GM23338 (cell line): ENCODE results near the gene ANKRD17. TPM values are rescaled to one million over a fixed set of nuclear protein-coding genes. Genes with fewer than 3 reads are reported as not detected.

Experiments
- ATAC-seq: fragments of 200-7000 bp; cut with Tn5 transposase; 3 replicates; pipeline ENCODE4 v1.9.1; 2020
- DNase-seq: peaks from one replicate; pipeline ENCODE4 v3.0.0-alpha.2; 2015; ENCODE audit warnings: low spot score
- H2AFZ ChIP-seq: fragments of 200-600 bp; sonication (generic); 2 replicates; pipeline ENCODE4 v1.8.0; 2016; ENCODE audit warnings: antibody characterized with exemption, mild to moderate bottlenecking, moderate library complexity
- H3F3A ChIP-seq: fragments of 200-600 bp; sonication (generic); replicated peaks from 2 replicates; pipeline ENCODE4 v1.8.0; 2017; ENCODE audit warnings: antibody characterized with exemption, mixed run types, low read depth
- H3K27ac ChIP-seq: fragments of 200-600 bp; sonication (generic); 2 replicates; pipeline ENCODE4 v1.6.1; 2016; ENCODE audit warnings: low read depth
- H3K27me3 ChIP-seq: fragments of 200-600 bp; sonication (generic); 2 replicates; pipeline ENCODE4 v1.8.0; 2016; ENCODE audit warnings: mild to moderate bottlenecking, mixed run types, moderate library complexity; ENCODE audit not compliant: insufficient read depth
- H3K36me3 ChIP-seq: fragments of 200-600 bp; sonication (generic); 2 replicates; pipeline ENCODE4 v1.8.0; 2016; ENCODE audit warnings: mild to moderate bottlenecking; ENCODE audit not compliant: insufficient read depth
- H3K4me1 ChIP-seq: fragments of 200-600 bp; sonication (generic); 2 replicates; pipeline ENCODE4 v1.8.0; 2016; ENCODE audit warnings: mild to moderate bottlenecking, moderate library complexity; ENCODE audit not compliant: insufficient read depth
- H3K4me2 ChIP-seq: fragments of 200-600 bp; sonication (generic); 2 replicates; pipeline ENCODE4 v1.7.1; 2017; ENCODE audit warnings: mixed run types
- H3K4me3 ChIP-seq: fragments of 200-600 bp; sonication (generic); 2 replicates; pipeline ENCODE4 v1.6.1; 2016; ENCODE audit warnings: mixed run types
- H3K79me2 ChIP-seq: fragments of 200-600 bp; sonication (generic); replicated peaks from 2 replicates; pipeline ENCODE4 v1.8.0; 2017; ENCODE audit warnings: mild to moderate bottlenecking; ENCODE audit not compliant: insufficient read depth
- H3K9me2 ChIP-seq: fragments of 200-600 bp; sonication (generic); 2 replicates; pipeline ENCODE4 v1.8.0; 2017; ENCODE audit not compliant: insufficient read depth
- H4K20me1 ChIP-seq: fragments of 200-600 bp; sonication (generic); replicated peaks from 2 replicates; pipeline ENCODE4 v1.8.0; 2017; ENCODE audit warnings: mild to moderate bottlenecking; ENCODE audit not compliant: insufficient read depth
- H3K27ac Mint-ChIP-seq: 2 replicates; pipeline ENCODE4 v1.8.0; 2020; ENCODE audit warnings: inconsistent platforms, mild to moderate bottlenecking, moderate library complexity, mixed read lengths
- H3K27me3 Mint-ChIP-seq: 3 replicates; pipeline ENCODE4 v1.8.0; 2022; ENCODE audit warnings: low read depth, mild to moderate bottlenecking, moderate library complexity, mixed read lengths, inconsistent platforms; ENCODE audit not compliant: insufficient read depth, poor library complexity
- H3K36me3 Mint-ChIP-seq: 3 replicates; pipeline ENCODE4 v1.8.0; 2021; ENCODE audit warnings: low read depth, mild to moderate bottlenecking, inconsistent platforms, moderate library complexity, mixed read lengths
- H3K4me1 Mint-ChIP-seq: 3 replicates; pipeline ENCODE4 v1.8.0; 2020; ENCODE audit warnings: mild to moderate bottlenecking, inconsistent platforms, mixed read lengths
- H3K4me3 Mint-ChIP-seq: 3 replicates; pipeline ENCODE4 v1.8.0; 2021; ENCODE audit warnings: moderate library complexity, mild to moderate bottlenecking, inconsistent platforms, mixed read lengths
- H3K9me3 Mint-ChIP-seq: 3 replicates; pipeline ENCODE4 v1.8.0; 2020; ENCODE audit warnings: moderate library complexity, mild to moderate bottlenecking, inconsistent platforms, mixed read lengths
- CREB1 ChIP-seq: fragments of 250-450 bp; sonication (Bioruptor Pico); IDR thresholded peaks from 2 replicates; pipeline ENCODE4 v1.5.0; 2020; ENCODE audit warnings: low read depth, mild to moderate bottlenecking, moderate library complexity
- CTCF ChIP-seq, 2 experiments: fragments of 200-600 bp in 1 of 2; sonication (generic) in 1 of 2; conservative IDR thresholded peaks; 2 replicates each; pipeline versions ENCODE4 v1.5.1 to v1.6.1; 2016 to 2017; ENCODE audit warnings: antibody characterized with exemption in 2 of 2, low read depth in 2 of 2, mild to moderate bottlenecking in 2 of 2, moderate library complexity in 1 of 2
- EZH2 ChIP-seq: fragments of 200-600 bp; sonication (generic); IDR thresholded peaks from one replicate; pipeline ENCODE4 v1.8.0; 2017; ENCODE audit warnings: antibody characterized with exemption, mild to moderate bottlenecking, low read depth; ENCODE audit not compliant: unreplicated experiment
- EZH2phosphoT487 ChIP-seq: fragments of 200-600 bp; sonication (generic); IDR thresholded peaks from one replicate; pipeline ENCODE4 v1.8.1; 2018; ENCODE audit warnings: antibody characterized with exemption; ENCODE audit not compliant: unreplicated experiment
- JUNB ChIP-seq: IDR thresholded peaks from one replicate; pipeline ENCODE4 v1.6.1; 2016; ENCODE audit warnings: antibody characterized with exemption; ENCODE audit not compliant: unreplicated experiment
- NANOG ChIP-seq: IDR thresholded peaks from 2 replicates; pipeline ENCODE4 v1.6.1; 2016; ENCODE audit warnings: antibody characterized with exemption, borderline replicate concordance
- POLR2AphosphoS5 ChIP-seq: IDR thresholded peaks from 2 replicates; pipeline ENCODE4 v1.6.1; 2016; ENCODE audit warnings: antibody characterized with exemption, low read depth
- STAT1 ChIP-seq: IDR thresholded peaks from one replicate; pipeline ENCODE4 v1.6.1; 2016; ENCODE audit warnings: antibody characterized with exemption; ENCODE audit not compliant: unreplicated experiment
- ZNF114 ChIP-seq: fragments of 250-450 bp; sonication (Bioruptor Pico); IDR thresholded peaks from 2 replicates; pipeline ENCODE4 v1.5.0; 2020; ENCODE audit warnings: mild to moderate bottlenecking, moderate library complexity
- ZNF331 ChIP-seq: fragments of 250-450 bp; sonication (Bioruptor Pico); IDR thresholded peaks from 2 replicates; pipeline ENCODE4 v1.5.0; 2020; ENCODE audit warnings: low read depth, mild to moderate bottlenecking, moderate library complexity
- polyA plus RNA-seq: library from polyadenylated mRNA; unstranded; fragments of >200 nt; fragmentation: Nextera tagmentation; extraction: Ambion mirVana; gene quantifications from 2 replicates; pipeline ENCODE4 v1.2.1, GENCODE V29; 2016
- total RNA-seq: library from RNA; depleted of rRNA; stranded (reverse); fragments of >200 nt; shearing (Covaris generic); gene quantifications from 2 replicates; pipeline ENCODE4 v1.2.3, GENCODE V29; 2014
- TF ChIP-seq, protein P1 (sequence below): fragments of 250-450 bp; sonication (Bioruptor Pico); IDR thresholded peaks from 2 replicates; pipeline ENCODE4 v1.5.0; 2020; ENCODE audit warnings: mild to moderate bottlenecking, moderate library complexity
- TF ChIP-seq, protein P2 (sequence below): IDR thresholded peaks from 2 replicates; pipeline ENCODE4 v1.6.1; 2016; ENCODE audit warnings: antibody characterized with exemption
- TF ChIP-seq, protein P3 (sequence below): IDR thresholded peaks from one replicate; pipeline ENCODE4 v1.6.1; 2018; ENCODE audit warnings: antibody characterized with exemption; ENCODE audit not compliant: unreplicated experiment

ANKRD17 gene
- total and polyA plus RNA-seq, 2 experiments from 2014 or later = 41.9 to 85.3 TPM

DNA sequence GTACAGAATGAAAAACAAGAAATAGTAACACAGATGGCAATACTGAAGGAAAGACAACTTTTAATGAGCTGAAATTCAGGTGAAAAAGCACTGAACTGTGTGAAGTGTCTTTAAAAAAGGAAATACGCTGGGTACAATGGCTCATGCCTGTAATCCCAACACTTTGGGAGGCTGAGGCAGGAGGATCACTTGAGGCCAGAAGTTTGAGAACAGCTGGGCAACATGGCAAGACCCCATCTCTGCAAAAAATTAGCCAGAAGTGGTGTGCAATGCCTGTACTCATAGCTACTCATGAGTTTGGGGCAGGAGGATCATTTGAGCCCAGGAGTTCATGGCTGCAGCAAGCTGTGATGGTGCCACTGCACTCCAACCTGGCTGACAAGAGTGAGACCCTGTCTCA is 129.3 kb downstream of the ANKRD17 start:
- Mint-ChIP-seq H3K27me3 (no peaks in the 10 kb centered on the region), H3K9me3 (no peaks in the 10 kb centered on the region), H3K4me1 (peaks cover 3% of the 10 kb centered on the region; the same call in 2 of the 3 replicates), H3K27ac (no peak overlapping the region), H3K4me3 (no peak overlapping the region), H3K36me3 (peaks cover 46% of the 10 kb centered on the region)
- H3K4me1 ChIP-seq = no peaks in the 10 kb centered on the region; the same call in 1 of the 2 replicates
- no peak overlapping the region for H3K27ac ChIP-seq
- no peak for ATAC-seq
- TF ChIP-seq JUNB = no peak
- no peak for TF ChIP-seq STAT1
- TF ChIP-seq EZH2 = no peak
- TF ChIP-seq EZH2phosphoT487 = no peak
- no peak for TF ChIP-seq POLR2AphosphoS5
- TF ChIP-seq CTCF (conservative IDR thresholded peaks at IDR 0.05; ENCODE audit: low read depth in 2 of 2) = no peak
- TF ChIP-seq ZNF114 (CRISPR knock-in tag) = no peak
- TF ChIP-seq ZNF331 (CRISPR knock-in tag) = no peak
- TF ChIP-seq CREB1 = no peak
- TF ChIP-seq, protein P1, sequence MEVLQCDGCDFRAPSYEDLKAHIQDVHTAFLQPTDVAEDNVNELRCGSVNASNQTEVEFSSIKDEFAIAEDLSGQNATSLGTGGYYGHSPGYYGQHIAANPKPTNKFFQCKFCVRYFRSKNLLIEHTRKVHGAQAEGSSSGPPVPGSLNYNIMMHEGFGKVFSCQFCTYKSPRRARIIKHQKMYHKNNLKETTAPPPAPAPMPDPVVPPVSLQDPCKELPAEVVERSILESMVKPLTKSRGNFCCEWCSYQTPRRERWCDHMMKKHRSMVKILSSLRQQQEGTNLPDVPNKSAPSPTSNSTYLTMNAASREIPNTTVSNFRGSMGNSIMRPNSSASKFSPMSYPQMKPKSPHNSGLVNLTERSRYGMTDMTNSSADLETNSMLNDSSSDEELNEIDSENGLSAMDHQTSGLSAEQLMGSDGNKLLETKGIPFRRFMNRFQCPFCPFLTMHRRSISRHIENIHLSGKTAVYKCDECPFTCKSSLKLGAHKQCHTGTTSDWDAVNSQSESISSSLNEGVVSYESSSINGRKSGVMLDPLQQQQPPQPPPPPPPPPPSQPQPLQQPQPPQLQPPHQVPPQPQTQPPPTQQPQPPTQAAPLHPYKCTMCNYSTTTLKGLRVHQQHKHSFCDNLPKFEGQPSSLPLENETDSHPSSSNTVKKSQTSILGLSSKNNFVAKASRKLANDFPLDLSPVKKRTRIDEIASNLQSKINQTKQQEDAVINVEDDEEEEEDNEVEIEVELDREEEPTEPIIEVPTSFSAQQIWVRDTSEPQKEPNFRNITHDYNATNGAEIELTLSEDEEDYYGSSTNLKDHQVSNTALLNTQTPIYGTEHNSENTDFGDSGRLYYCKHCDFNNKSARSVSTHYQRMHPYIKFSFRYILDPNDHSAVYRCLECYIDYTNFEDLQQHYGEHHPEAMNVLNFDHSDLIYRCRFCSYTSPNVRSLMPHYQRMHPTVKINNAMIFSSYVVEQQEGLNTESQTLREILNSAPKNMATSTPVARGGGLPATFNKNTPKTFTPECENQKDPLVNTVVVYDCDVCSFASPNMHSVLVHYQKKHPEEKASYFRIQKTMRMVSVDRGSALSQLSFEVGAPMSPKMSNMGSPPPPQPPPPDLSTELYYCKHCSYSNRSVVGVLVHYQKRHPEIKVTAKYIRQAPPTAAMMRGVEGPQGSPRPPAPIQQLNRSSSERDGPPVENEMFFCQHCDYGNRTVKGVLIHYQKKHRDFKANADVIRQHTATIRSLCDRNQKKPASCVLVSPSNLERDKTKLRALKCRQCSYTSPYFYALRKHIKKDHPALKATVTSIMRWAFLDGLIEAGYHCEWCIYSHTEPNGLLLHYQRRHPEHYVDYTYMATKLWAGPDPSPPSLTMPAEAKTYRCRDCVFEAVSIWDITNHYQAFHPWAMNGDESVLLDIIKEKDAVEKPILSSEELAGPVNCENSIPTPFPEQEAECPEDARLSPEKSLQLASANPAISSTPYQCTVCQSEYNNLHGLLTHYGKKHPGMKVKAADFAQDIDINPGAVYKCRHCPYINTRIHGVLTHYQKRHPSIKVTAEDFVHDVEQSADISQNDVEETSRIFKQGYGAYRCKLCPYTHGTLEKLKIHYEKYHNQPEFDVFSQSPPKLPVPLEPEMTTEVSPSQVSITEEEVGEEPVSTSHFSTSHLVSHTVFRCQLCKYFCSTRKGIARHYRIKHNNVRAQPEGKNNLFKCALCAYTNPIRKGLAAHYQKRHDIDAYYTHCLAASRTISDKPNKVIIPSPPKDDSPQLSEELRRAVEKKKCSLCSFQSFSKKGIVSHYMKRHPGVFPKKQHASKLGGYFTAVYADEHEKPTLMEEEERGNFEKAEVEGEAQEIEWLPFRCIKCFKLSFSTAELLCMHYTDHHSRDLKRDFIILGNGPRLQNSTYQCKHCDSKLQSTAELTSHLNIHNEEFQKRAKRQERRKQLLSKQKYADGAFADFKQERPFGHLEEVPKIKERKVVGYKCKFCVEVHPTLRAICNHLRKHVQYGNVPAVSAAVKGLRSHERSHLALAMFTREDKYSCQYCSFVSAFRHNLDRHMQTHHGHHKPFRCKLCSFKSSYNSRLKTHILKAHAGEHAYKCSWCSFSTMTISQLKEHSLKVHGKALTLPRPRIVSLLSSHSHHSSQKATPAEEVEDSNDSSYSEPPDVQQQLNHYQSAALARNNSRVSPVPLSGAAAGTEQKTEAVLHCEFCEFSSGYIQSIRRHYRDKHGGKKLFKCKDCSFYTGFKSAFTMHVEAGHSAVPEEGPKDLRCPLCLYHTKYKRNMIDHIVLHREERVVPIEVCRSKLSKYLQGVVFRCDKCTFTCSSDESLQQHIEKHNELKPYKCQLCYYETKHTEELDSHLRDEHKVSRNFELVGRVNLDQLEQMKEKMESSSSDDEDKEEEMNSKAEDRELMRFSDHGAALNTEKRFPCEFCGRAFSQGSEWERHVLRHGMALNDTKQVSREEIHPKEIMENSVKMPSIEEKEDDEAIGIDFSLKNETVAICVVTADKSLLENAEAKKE = no peak
- no peak for TF ChIP-seq NANOG
- TF ChIP-seq, protein P2, sequence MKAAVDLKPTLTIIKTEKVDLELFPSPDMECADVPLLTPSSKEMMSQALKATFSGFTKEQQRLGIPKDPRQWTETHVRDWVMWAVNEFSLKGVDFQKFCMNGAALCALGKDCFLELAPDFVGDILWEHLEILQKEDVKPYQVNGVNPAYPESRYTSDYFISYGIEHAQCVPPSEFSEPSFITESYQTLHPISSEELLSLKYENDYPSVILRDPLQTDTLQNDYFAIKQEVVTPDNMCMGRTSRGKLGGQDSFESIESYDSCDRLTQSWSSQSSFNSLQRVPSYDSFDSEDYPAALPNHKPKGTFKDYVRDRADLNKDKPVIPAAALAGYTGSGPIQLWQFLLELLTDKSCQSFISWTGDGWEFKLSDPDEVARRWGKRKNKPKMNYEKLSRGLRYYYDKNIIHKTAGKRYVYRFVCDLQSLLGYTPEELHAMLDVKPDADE = no peak
- TF ChIP-seq, protein P3, sequence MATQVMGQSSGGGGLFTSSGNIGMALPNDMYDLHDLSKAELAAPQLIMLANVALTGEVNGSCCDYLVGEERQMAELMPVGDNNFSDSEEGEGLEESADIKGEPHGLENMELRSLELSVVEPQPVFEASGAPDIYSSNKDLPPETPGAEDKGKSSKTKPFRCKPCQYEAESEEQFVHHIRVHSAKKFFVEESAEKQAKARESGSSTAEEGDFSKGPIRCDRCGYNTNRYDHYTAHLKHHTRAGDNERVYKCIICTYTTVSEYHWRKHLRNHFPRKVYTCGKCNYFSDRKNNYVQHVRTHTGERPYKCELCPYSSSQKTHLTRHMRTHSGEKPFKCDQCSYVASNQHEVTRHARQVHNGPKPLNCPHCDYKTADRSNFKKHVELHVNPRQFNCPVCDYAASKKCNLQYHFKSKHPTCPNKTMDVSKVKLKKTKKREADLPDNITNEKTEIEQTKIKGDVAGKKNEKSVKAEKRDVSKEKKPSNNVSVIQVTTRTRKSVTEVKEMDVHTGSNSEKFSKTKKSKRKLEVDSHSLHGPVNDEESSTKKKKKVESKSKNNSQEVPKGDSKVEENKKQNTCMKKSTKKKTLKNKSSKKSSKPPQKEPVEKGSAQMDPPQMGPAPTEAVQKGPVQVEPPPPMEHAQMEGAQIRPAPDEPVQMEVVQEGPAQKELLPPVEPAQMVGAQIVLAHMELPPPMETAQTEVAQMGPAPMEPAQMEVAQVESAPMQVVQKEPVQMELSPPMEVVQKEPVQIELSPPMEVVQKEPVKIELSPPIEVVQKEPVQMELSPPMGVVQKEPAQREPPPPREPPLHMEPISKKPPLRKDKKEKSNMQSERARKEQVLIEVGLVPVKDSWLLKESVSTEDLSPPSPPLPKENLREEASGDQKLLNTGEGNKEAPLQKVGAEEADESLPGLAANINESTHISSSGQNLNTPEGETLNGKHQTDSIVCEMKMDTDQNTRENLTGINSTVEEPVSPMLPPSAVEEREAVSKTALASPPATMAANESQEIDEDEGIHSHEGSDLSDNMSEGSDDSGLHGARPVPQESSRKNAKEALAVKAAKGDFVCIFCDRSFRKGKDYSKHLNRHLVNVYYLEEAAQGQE = no peak
- H2AFZ ChIP-seq = no peak overlapping the region
- H3F3A ChIP-seq = no peaks in the 10 kb centered on the region
- H3K36me3 ChIP-seq = peaks cover 18% of the 10 kb centered on the region; the same call in 1 of the 2 replicates
- H3K9me2 ChIP-seq = no peaks in the 10 kb centered on the region
- no peak overlapping the region for H3K4me2 ChIP-seq
- H4K20me1 ChIP-seq = peaks cover 16% of the 10 kb centered on the region; the same call in 1 of the 2 replicates
- H3K27me3 ChIP-seq = no peaks in the 10 kb centered on the region
- no peak for DNase-seq
- peaks cover 7% of the 10 kb centered on the region; the same call in 1 of the 2 replicates for H3K79me2 ChIP-seq
- H3K4me3 ChIP-seq = no peak overlapping the region
